HTR-8/SVneo (cell line): ENCODE measurements around the gene PDGFD.

Source experiments
- DNase-seq: peaks from one replicate; pipeline ENCODE4 v3.0.0; 2011; ENCODE audit warnings: low spot score, mixed read lengths; ENCODE audit not compliant: insufficient read length
- FAIRE-seq: peaks from 2 replicates; lab custom pipeline; 2011; peaks lifted over from hg19 to GRCh38; lab: Jason Lieb, UNC

Gene PDGFD

DNA sequence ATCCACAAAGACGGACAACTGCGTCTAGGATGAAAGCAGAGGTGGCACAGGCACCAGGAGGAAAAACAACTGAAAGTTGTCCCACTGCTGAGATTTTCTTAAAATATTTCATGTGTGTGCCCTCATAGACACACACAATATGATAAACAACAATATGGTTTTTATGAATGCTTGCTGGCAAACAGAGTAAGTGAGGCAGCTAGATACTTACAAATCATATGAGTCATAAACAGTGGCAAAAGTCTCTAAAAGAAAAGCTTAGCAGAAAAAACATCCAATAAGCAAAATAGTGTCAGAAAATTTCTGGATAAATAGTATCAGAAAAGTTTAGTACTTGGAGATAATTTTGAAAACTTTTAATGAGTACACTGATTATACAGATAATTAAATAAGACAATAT is 228.7 kb downstream of the PDGFD start:
- DNase-seq (no peak), FAIRE-seq (no peak)

DNA sequence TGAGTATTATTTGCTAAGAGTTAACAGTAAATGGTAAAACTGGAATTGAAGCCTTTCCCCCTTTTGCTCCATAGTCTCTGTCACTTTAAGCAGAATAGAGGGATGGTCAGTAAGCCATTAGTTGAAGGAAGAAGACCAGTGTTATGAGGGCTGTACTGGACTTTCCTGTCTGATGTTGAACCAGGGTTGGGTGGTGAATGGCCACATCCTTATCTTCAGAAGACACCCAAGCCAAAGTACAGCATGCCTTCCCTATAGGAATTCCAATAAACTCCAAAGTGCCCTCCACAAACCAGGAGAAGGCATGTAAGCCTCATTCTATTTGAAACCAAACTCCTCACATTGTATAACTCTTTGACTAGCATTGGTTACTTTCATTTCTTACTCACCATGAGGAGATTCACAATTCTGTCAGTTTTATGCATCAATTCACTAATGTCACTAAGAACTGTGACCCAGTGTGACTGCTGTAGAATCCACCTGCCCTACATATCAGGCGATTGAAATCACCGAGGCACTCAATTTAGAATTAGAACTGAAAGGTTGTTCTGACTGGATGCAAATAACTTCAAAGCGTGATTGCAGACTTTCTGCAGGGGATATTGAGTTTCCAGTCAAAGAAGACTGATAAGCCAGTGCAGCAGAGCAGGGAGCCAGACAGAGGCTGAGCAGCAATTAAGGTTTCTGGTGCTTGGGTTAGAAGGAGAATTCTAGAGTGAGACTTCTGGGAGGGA is 234.6 kb downstream of the PDGFD start:
- FAIRE-seq = peak; percentile 66

DNA sequence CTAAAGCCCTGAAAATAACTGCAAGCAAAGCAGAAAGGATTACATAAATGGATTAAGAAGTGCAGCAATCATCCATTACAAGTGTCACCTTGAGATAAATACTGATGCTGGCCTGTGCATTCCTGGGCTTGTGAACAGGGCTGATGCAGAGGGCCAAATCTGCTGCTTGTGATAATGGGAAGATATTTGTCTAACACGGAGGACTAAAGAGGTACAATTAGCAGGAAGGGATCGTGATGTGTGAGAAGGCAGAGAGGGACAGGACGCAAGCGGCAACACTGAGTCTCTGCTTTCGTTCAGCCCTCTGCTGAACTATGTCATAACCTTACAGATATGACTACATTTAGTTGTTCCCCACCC is 235.2 kb downstream of the PDGFD start:
- no peak for DNase-seq
- no peak for FAIRE-seq

More for the DNA sequence above, 234.6 kb downstream of the PDGFD start:
- no peak for DNase-seq

DNA sequence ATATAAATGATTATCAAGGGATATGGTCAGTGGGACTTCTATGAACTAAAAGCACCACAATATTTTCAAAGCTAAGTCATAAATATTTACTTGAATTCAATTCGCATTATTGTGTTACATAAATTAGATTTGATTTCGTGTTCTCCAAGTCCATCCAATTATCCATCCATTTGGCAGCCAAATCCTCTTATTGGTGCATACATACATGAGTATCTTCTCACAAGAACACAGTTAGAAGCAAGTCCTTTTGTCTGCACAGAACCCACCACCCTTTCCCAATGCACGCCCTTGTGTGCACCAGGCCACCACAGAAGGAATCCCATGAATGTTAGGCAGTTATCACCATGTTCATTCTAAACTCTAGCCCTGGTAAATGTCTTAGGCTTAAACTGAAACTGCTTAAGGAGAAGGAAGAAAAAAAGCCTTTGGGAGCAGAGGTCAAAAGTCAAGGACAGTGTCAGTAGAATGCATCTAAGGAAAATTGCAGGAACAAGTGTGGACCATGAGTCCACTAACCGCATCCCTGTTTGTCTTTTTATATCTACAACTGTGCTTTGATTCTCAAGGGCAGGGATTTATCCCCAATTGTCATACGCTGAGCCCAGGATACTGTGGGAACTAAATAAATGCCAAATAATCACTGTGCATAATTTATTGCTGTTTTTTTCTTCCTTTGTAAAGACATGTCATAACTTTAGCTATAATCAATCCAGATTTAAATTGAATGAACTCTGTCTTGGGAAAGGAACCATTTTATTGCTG is 235.7 kb downstream of the PDGFD start:
- FAIRE-seq = no peak
- DNase-seq = no peak

GRCh38 chr11:103927535-103927934 is 236.4 kb downstream of the PDGFD start:
- FAIRE-seq = no peak

GRCh38 chr11:103926990-103927389 is 237.0 kb downstream of the PDGFD start:
- DNase-seq = no peak
- no peak for FAIRE-seq

More at GRCh38 chr11:103927535-103927934, 236.4 kb downstream of the PDGFD start:
- no peak for DNase-seq

DNA sequence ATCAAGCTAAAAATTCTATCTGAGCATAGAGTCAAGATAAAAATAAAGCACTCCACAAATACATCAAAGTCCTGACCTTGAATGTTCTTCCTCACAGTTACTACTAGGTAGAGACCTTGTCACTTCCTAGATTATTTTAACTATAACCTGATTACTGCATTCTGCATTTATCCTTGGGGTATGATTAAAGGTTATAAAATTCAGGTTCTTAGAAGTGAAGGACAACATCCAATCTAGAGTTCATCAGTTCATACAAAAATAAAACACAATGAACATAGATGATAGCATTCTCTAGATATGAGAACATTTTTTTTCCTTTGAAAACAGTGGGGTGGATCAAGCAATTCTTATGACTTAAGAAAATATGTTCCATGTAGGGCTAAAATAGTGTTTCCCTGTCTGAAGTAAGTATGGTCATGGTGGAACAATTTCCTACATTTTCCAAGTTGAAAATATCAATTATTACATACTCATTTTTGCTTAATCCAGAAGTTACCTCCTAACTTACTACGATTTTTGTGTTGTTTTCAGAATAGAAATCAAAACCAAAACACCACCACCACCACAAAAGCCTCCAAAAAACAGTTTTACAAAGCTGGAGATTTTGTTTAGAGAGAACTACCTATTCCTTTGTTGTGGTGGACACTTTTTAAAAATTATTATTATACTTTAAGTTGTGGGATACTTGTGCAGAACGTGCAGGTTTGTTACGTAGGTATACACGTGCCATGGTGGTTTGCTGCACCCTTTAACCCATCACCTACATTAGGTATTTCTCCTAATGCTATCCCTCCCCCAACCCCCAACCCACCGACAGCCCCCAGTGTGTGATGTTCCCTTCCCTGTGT is 239.6 kb downstream of the PDGFD start:
- no peak for FAIRE-seq

GRCh38 chr11:103923451-103923931 is 240.5 kb downstream of the PDGFD start:
- no peak for DNase-seq
- no peak for FAIRE-seq

More for the DNA sequence above, 239.6 kb downstream of the PDGFD start:
- DNase-seq = no peak

DNA sequence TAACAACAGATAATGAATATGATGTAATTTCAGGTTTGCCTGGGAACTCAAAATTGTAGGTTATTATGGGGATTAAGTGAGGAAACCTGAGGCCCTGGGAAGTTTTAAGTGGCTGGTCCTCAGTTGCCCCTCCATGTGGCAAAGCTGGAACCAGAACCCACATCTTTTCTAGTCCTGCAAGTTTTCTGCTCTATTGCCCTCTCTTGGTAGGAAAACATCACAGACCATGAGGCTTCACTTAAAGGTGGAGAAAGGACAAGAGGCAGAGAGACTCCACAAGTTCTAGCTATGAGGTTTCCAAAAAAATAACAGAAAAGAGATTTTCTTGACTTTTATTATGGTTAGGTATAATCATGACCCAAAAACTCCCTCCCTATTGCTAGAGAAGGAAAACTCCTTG is 243.0 kb downstream of the PDGFD start:
- FAIRE-seq = no peak

DNA sequence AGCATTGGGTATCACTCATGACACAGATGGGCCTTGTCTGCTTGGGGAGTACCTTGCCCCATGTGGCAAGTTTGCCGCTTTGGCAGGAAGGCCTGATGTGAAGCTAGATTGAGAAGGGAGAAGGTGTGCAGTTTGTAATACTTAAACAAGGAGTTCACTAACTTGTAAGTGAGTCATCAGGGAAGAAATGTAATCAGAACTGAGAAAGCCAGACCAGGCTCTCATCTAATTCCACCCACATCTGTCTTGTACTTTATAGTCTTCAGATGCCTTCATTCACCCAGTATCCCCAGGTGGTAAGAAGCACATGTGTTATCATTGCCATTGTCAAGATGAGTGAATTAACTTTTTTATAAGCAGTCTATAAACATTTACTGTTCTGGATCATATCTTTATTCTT is 243.5 kb downstream of the PDGFD start:
- FAIRE-seq = no peak
- DNase-seq = no peak

More for the DNA sequence above, 243.0 kb downstream of the PDGFD start:
- no peak for DNase-seq

DNA sequence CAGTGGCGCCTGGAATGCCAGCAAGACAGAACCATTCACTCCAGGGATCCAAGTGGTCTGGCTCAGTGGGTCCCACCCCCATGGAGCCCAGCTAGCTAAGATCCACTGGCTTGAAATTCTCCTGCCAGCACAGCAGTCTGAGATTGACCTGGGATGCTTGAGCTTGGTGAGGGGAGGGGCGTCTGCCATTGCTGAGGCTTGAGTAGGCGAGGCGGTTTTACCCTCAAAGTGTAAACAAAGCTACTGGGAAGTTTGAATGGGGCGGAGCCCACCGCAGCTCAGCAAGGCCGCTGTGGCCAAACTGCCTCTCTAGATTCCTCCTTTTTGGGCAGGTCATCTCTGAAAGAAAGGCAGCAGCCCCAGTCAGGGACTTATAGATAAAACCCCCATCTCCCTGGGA is 253.2 kb downstream of the PDGFD start:
- FAIRE-seq = no peak

GRCh38 chr11:103907548-103908455 is 256.1 kb downstream of the PDGFD start:
- FAIRE-seq (no peak), DNase-seq (peak; percentile 11)

More for the DNA sequence above, 253.2 kb downstream of the PDGFD start:
- DNase-seq = no peak

GRCh38 chr11:103907136-103907535 is 256.8 kb downstream of the PDGFD start:
- DNase-seq (no peak), FAIRE-seq (no peak)

GRCh38 chr11:103906291-103906867 is 257.6 kb downstream of the PDGFD start:
- FAIRE-seq = peak; percentile 68
- no peak for DNase-seq

GRCh38 chr11:103904324-103904667 is 259.7 kb downstream of the PDGFD start:
- no peak for DNase-seq
- FAIRE-seq = no peak

- no peak for DNase-seq
- no peak for FAIRE-seq
Observed at GRCh38 chr11:103903621-103904323, 260.2 kb downstream of the PDGFD start.

DNA sequence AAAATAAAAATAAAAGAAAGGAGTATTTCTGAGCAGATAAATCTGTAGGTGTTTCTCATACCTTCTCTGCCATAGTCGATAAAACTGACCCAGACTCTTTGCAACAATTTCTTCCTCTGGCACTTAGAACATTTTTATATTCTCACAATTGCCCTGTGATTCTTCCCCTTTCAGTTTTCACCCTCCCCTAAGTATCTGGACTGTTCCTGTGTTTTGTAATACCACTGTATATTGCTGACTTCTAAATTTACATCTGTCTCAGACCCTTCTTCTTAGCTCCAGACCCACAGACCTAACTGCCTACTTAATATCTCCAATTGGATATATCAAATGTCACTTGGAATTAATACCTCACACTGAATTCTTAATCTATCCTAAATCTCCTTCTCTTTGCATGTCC is 261.0 kb downstream of the PDGFD start:
- FAIRE-seq (no peak), DNase-seq (no peak)

DNA sequence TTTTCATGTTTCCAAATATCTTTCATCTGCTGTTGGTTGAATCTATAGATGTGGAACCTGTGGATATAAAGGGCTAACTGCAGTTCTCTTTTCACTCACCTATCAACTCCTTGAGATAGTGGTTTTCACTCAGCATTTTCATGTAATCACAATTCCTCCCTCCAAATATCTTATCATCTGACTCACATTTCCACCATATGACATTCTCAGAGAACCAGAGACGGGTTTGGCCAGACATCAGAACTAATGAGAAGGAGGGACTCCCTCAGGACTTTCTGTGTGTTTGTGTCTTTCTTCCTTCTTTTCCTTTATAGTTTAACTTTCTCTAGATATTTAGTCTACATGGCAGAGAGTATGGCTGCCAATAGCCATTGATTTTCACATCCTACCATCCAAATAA is 262.3 kb downstream of the PDGFD start:
- DNase-seq (no peak), FAIRE-seq (no peak)
